Measurements from ENCODE around the gene GRAP. TPM values are rescaled to one million over a fixed set of nuclear protein-coding genes. Genes with fewer than 3 reads are reported as not detected.
A peak's percentile ranks its signal among the peaks of the same experiment; 100 is the strongest.

Gene GRAP
- total and polyA plus RNA-seq, 2 donors, result 22.5 to 41.9 TPM

- Histone ChIP-seq H3K4me3 (ENCODE audit: low read length in 2 of 2) (no peak overlapping the region), H3K27me3 (ENCODE audit: control insufficient read depth in 2 of 2, insufficient read depth in 1 of 2, low read length in 1 of 2) (peaks cover 0 to 2% of the 10 kb centered on the region in 2 donors), H3K9me3 (ENCODE audit: control insufficient read depth in 2 of 2, insufficient read depth in 1 of 2, low read length in 1 of 2) (no peaks in the 10 kb centered on the region), H3K4me1 (ENCODE audit: control insufficient read depth in 2 of 2, insufficient read depth in 2 of 2, low read length in 2 of 2) (no peaks in the 10 kb centered on the region), H3K36me3 (ENCODE audit: control insufficient read depth in 2 of 2, insufficient read depth in 2 of 2, low read length in 1 of 2) (no peaks in the 10 kb centered on the region), H3K27ac (ENCODE audit: low read depth in 1 of 2, low read length in 1 of 2) (no peak overlapping the region)
- WGBS, result 85% methylated on average over 11 of the region's 11 CpGs
- no peak for DNase-seq (ENCODE audit: low read depth in 6 of 9, low spot score in 9 of 9)
Observed at GRCh38 chr17:19010729-19011505, 35.8 kb downstream of the GRAP start.

GRCh38 chr17:19009970-19010369 is 36.8 kb downstream of the GRAP start:
- Histone ChIP-seq H3K4me1 (ENCODE audit: control insufficient read depth in 2 of 2, insufficient read depth in 2 of 2, low read length in 2 of 2) (peaks cover under 1 to 2% of the 10 kb centered on the region in 2 donors), H3K9me3 (ENCODE audit: control insufficient read depth in 2 of 2, insufficient read depth in 1 of 2, low read length in 1 of 2) (no peaks in the 10 kb centered on the region), H3K27me3 (ENCODE audit: control insufficient read depth in 2 of 2, insufficient read depth in 1 of 2, low read length in 1 of 2) (peaks cover 0 to 10% of the 10 kb centered on the region in 2 donors), H3K27ac (ENCODE audit: low read depth in 1 of 2, low read length in 1 of 2) (no peak overlapping the region), H3K36me3 (ENCODE audit: control insufficient read depth in 2 of 2, insufficient read depth in 2 of 2, low read length in 1 of 2) (no peaks in the 10 kb centered on the region), H3K4me3 (ENCODE audit: low read length in 2 of 2) (no peak overlapping the region)
- no peak for DNase-seq (ENCODE audit: low read depth in 6 of 9, low spot score in 9 of 9)
- 97% methylated on average over 12 of the region's 12 CpGs for WGBS

DNA sequence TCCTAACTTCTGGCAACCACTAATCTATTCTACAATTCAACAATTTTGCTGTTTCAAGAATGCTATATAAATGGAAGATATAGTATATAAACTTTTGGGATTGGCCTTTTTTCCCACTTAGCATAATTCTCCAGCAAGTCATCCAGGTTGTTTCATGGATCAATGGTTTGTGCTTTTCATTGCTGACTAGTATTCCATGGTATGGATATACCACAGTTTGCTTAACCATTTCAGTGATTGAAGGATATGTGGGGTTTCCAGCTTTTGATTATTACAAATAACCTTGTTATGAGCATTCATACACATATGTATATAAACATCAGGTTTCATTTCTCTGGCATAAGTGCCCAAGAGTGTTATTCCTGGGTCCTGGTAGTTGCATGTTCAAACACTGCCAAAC is 40.1 kb downstream of the GRAP start:
- Histone ChIP-seq H3K36me3 (ENCODE audit: control insufficient read depth in 2 of 2, insufficient read depth in 2 of 2, low read length in 1 of 2) (no peaks in the 10 kb centered on the region), H3K9me3 (ENCODE audit: control insufficient read depth in 2 of 2, insufficient read depth in 1 of 2, low read length in 1 of 2) (no peaks in the 10 kb centered on the region), H3K27me3 (ENCODE audit: control insufficient read depth in 2 of 2, insufficient read depth in 1 of 2, low read length in 1 of 2) (peaks cover 0 to 40% of the 10 kb centered on the region in 2 donors), H3K4me3 (ENCODE audit: low read length in 2 of 2) (no peak overlapping the region), H3K4me1 (ENCODE audit: control insufficient read depth in 2 of 2, insufficient read depth in 2 of 2, low read length in 2 of 2) (peaks cover 16 to 30% of the 10 kb centered on the region in 2 donors), H3K27ac (ENCODE audit: low read depth in 1 of 2, low read length in 1 of 2) (no peak overlapping the region)
- no peak for DNase-seq (ENCODE audit: low read depth in 6 of 9, low spot score in 9 of 9)

DNA sequence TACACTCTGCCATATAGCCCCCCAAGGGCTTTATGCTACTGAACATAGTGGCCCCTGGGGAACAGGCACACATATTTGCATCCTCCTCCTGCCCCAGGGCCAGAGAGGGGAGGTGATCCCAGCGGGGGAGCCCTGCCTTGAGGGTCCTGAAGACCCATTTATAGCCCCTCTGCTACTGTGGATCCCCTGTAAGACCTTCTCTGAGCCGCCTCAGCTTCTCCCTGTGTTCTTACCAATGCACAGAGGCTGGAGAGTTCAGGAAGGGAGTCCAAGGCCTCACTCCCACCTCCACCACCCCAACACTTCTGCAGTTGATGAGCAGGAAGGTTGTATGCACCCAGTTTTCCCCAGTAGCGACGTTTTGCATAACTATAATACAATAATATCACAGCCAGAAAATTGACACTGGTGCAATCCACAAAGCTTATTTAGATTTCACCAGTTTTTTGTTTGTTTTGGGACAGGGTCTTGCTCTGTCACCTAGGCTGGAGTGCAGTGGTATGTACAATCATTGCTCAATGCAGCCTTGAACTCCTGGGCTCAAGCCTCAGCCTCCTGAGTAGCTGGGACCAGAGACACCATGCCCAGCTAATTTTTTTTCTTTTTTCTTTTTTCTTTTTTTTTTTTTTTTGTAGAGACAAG is 40.8 kb downstream of the GRAP start:
- no peak overlapping the region for H3K4me3 ChIP-seq (ENCODE audit: low read length in 2 of 2)
- H3K27ac ChIP-seq (ENCODE audit: low read depth in 1 of 2, low read length in 1 of 2), result no peak overlapping the region
- H3K9me3 ChIP-seq (ENCODE audit: control insufficient read depth in 2 of 2, insufficient read depth in 1 of 2, low read length in 1 of 2), result no peaks in the 10 kb centered on the region
- no peak for DNase-seq (ENCODE audit: low read depth in 6 of 9, low spot score in 9 of 9)
- H3K4me1 ChIP-seq (ENCODE audit: control insufficient read depth in 2 of 2, insufficient read depth in 2 of 2, low read length in 2 of 2), result peaks cover 19 to 37% of the 10 kb centered on the region in 2 donors
- 95% methylated on average over 4 of the region's 4 CpGs for WGBS
- peaks cover 0 to 42% of the 10 kb centered on the region in 2 donors for H3K27me3 ChIP-seq (ENCODE audit: control insufficient read depth in 2 of 2, insufficient read depth in 1 of 2, low read length in 1 of 2)
- H3K36me3 ChIP-seq (ENCODE audit: control insufficient read depth in 2 of 2, insufficient read depth in 2 of 2, low read length in 1 of 2), result no peaks in the 10 kb centered on the region

DNA sequence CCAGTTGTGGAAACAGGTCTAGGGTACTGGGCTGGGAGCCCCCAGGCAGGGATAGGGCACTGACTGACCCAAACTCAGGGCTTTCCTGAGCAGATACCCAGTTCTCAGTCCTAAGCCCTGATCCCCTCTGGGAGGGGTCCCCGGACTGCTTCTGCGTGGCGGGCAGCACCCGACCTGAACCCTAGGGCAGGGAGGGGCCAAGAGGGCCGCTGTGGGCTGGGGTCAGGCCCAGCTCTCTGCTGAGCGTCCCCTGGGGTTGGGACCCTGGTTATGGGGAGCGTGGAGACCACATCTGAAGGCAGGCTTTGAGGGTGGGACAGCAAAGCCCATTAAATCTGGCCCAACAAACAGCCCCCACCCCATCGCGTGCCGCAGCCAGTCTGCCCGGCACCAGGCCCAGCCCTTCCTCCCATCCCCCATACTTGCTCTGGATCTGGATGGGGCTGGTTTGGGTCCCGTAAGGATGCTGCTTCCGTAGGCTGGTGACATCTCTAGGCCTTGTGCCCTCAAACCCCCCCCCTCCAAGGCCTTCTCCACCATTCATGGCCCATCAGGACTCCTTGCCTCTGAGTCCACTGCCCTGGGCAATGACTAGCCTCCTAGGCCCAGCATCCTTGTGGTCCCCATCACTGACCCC is 41.5 kb downstream of the GRAP start:
- H3K27me3 ChIP-seq (ENCODE audit: control insufficient read depth in 2 of 2, insufficient read depth in 1 of 2, low read length in 1 of 2), result peaks cover 0 to 44% of the 10 kb centered on the region in 2 donors
- no peak for DNase-seq (ENCODE audit: low read depth in 6 of 9, low spot score in 9 of 9)
- no peaks in the 10 kb centered on the region for H3K9me3 ChIP-seq (ENCODE audit: control insufficient read depth in 2 of 2, insufficient read depth in 1 of 2, low read length in 1 of 2)
- H3K27ac ChIP-seq (ENCODE audit: low read depth in 1 of 2, low read length in 1 of 2), result peak overlapping the region in 1 of 2 donors; percentile 67
- no peaks in the 10 kb centered on the region for H3K36me3 ChIP-seq (ENCODE audit: control insufficient read depth in 2 of 2, insufficient read depth in 2 of 2, low read length in 1 of 2)
- peak overlapping the region in 1 of 2 donors; percentile 82 for H3K4me3 ChIP-seq (ENCODE audit: low read length in 2 of 2)
- WGBS, result 97% methylated on average over 13 of the region's 13 CpGs
- peaks cover 19 to 37% of the 10 kb centered on the region in 2 donors for H3K4me1 ChIP-seq (ENCODE audit: control insufficient read depth in 2 of 2, insufficient read depth in 2 of 2, low read length in 2 of 2)

DNA sequence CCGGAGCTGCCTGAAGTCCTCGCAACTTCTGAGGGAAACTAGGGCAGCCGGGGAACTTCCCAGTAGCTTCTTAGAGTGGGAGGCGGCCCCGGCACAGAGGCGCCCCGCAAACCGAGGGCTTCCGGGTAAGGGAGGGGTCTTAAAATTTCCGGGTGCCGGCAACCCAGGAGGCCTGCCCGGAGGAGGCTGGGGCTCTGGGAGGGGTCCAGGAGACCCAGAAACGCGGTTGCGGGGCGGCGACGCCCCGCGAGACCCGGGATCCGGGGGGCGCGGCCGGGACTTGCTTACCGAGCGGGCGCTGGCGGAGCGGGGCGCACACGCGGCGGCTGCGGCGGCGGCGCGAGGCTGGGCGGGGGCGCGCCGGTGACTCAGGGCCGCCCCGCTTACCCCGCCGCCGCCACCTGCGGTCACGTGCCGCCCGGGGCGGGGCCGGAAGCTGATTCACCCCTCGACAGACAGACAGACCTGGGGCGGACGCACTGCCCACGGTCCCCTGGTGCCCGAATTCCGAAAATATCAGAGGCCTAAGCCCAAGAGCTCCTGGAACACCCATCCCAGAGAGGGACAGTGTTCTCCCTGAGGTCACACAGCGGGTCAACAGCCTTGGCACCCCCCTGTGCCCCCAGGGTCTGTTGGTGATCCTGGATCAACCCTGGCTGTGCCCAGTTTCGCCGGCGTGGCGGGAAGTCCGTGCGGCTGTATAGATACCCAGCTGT is 42.2 kb downstream of the GRAP start, which contains the start of gene FAM83G:
TSS of gene FAM83G (minus strand) at position 344 of the 716 bp plus-strand sequence. CDS start 723 bp downstream, outside the sequence.
- Histone ChIP-seq H3K4me1 (ENCODE audit: control insufficient read depth in 2 of 2, insufficient read depth in 2 of 2, low read length in 2 of 2) (peaks cover 19 to 37% of the 10 kb centered on the region in 2 donors), H3K9me3 (ENCODE audit: control insufficient read depth in 2 of 2, insufficient read depth in 1 of 2, low read length in 1 of 2) (no peaks in the 10 kb centered on the region), H3K36me3 (ENCODE audit: control insufficient read depth in 2 of 2, insufficient read depth in 2 of 2, low read length in 1 of 2) (no peaks in the 10 kb centered on the region), H3K4me3 (ENCODE audit: low read length in 2 of 2) (peak within 1 kb of the TSS; percentile 62 to 82), H3K27ac (ENCODE audit: low read depth in 1 of 2, low read length in 1 of 2) (peak within 1 kb of the TSS in 1 of 2 donors; percentile 67), H3K27me3 (ENCODE audit: control insufficient read depth in 2 of 2, insufficient read depth in 1 of 2, low read length in 1 of 2) (peaks cover 0 to 44% of the 10 kb centered on the region in 2 donors)
- DNase-seq (ENCODE audit: low read depth in 6 of 9, low spot score in 9 of 9), result peak in 5 of 9 donors; percentile 49 to 72 (median 59)
- 10% methylated on average over 67 of the region's 67 CpGs for WGBS

- H3K36me3 ChIP-seq (ENCODE audit: control insufficient read depth in 2 of 2, insufficient read depth in 2 of 2, low read length in 1 of 2), result no peaks in the 10 kb centered on the region
- no peaks in the 10 kb centered on the region for H3K9me3 ChIP-seq (ENCODE audit: control insufficient read depth in 2 of 2, insufficient read depth in 1 of 2, low read length in 1 of 2)
- peaks cover 0 to 44% of the 10 kb centered on the region in 2 donors for H3K27me3 ChIP-seq (ENCODE audit: control insufficient read depth in 2 of 2, insufficient read depth in 1 of 2, low read length in 1 of 2)
- H3K4me1 ChIP-seq (ENCODE audit: control insufficient read depth in 2 of 2, insufficient read depth in 2 of 2, low read length in 2 of 2), result peaks cover 19 to 37% of the 10 kb centered on the region in 2 donors
- WGBS, result 29% methylated on average over 73 of the region's 73 CpGs
- peak overlapping the region in 1 of 2 donors; percentile 62 for H3K27ac ChIP-seq (ENCODE audit: low read depth in 1 of 2, low read length in 1 of 2)
- H3K4me3 ChIP-seq (ENCODE audit: low read length in 2 of 2), result peak overlapping the region; percentile 62 to 82
- peak in 1 of 9 donors; percentile 37 for DNase-seq (ENCODE audit: low read depth in 6 of 9, low spot score in 9 of 9)
Observed at GRCh38 chr17:19003543-19004420, 43.0 kb downstream of the GRAP start.

Data from thymus (tissue), 11 donors.